HL-60 (cell line): ENCODE results near the gene PALLD.

Experiments
- DNase-seq, 2 experiments: peaks; one replicate each; pipeline ENCODE4 v3.0.0-alpha.2; 2010 to 2020; ENCODE audit warnings: low read depth in 1 of 2, low spot score in 1 of 2
- H3K27ac ChIP-seq: fragments of 250-450 bp; sonication (Bioruptor Pico); replicated peaks from 2 replicates; pipeline ENCODE4 v1.5.1; 2020; ENCODE audit warnings: mild to moderate bottlenecking, moderate library complexity
- H3K27me3 ChIP-seq: fragments of 250-450 bp; sonication (Bioruptor Pico); 2 replicates; pipeline ENCODE4 v1.5.1; 2021; ENCODE audit warnings: mild to moderate bottlenecking, moderate library complexity; ENCODE audit not compliant: insufficient read depth, poor library complexity, severe bottlenecking
- H3K4me3 ChIP-seq: replicated peaks from 2 replicates; pipeline ENCODE4 v1.5.1; 2011; ENCODE audit warnings: mild to moderate bottlenecking, control low read depth, low read length; ENCODE audit not compliant: insufficient read depth
- CTCF ChIP-seq: IDR thresholded peaks from one replicate; pipeline ENCODE4 v1.5.1; 2011; ENCODE audit warnings: low read length, control low read depth, inconsistent platforms; ENCODE audit not compliant: insufficient read depth
- GABPA ChIP-seq: IDR thresholded peaks from 2 replicates; pipeline ENCODE4 v1.6.1; 2012; ENCODE audit warnings: low read depth
- POLR2AphosphoS5 ChIP-seq: IDR thresholded peaks from 2 replicates; pipeline ENCODE4 v1.6.1; 2012; ENCODE audit warnings: low read depth
- SPI1 ChIP-seq: IDR thresholded peaks from 2 replicates; pipeline ENCODE4 v1.6.1; 2012; ENCODE audit warnings: low read depth, mild to moderate bottlenecking, borderline replicate concordance
- TF ChIP-seq, protein P1 (sequence below): IDR thresholded peaks from 2 replicates; pipeline ENCODE4 v1.6.1; 2012; ENCODE audit warnings: low read depth; ENCODE audit not compliant: insufficient replicate concordance

The PALLD gene

DNA sequence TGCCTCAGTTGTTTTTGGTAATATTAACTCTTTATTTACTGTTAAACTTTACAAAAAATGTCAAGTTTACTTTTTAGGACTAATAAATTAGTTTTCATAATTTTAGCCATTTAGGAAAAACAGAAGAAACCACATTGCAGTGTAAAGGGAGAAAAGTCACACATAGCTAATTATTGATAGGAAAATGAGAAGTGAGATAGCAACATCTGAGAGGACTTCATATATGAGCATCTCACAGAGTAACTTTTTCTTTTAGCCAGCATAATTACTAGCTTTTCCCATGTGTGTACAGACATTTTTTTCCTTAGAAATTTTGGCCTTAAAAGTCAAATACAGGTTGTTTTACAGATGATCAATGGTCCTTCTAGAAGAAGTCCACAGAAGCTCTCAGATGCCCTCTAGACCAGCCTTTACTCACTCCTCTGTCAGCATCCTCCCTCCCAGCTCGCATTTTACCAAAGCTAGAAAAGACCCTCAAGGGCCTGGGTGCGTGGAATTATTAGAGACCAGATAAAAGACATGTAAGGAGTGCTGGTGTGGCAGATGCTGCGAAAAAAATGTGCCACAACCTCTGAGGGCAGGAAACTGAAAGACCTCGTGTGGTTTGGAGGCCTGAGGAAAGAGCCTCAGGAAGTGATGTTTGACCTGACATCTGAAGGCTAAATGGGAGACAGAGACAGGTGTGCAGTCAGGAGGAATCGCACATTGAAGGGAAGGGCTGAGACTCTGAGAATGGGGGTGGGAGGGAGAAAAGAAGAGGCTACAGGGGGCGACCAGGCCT is 356.3 kb downstream of the PALLD start:
- no peaks in the 10 kb centered on the region for H3K27me3 ChIP-seq
- no peak for DNase-seq
- H3K27ac ChIP-seq = no peak overlapping the region
- H3K4me3 ChIP-seq = no peak overlapping the region
- no peak for TF ChIP-seq POLR2AphosphoS5
- TF ChIP-seq, protein P1, sequence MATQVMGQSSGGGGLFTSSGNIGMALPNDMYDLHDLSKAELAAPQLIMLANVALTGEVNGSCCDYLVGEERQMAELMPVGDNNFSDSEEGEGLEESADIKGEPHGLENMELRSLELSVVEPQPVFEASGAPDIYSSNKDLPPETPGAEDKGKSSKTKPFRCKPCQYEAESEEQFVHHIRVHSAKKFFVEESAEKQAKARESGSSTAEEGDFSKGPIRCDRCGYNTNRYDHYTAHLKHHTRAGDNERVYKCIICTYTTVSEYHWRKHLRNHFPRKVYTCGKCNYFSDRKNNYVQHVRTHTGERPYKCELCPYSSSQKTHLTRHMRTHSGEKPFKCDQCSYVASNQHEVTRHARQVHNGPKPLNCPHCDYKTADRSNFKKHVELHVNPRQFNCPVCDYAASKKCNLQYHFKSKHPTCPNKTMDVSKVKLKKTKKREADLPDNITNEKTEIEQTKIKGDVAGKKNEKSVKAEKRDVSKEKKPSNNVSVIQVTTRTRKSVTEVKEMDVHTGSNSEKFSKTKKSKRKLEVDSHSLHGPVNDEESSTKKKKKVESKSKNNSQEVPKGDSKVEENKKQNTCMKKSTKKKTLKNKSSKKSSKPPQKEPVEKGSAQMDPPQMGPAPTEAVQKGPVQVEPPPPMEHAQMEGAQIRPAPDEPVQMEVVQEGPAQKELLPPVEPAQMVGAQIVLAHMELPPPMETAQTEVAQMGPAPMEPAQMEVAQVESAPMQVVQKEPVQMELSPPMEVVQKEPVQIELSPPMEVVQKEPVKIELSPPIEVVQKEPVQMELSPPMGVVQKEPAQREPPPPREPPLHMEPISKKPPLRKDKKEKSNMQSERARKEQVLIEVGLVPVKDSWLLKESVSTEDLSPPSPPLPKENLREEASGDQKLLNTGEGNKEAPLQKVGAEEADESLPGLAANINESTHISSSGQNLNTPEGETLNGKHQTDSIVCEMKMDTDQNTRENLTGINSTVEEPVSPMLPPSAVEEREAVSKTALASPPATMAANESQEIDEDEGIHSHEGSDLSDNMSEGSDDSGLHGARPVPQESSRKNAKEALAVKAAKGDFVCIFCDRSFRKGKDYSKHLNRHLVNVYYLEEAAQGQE = no peak

- TF ChIP-seq CTCF (no peak), POLR2AphosphoS5 (no peak), SPI1 (no peak), GABPA (no peak)
- TF ChIP-seq, protein P1 = no peak
- DNase-seq = no peak
- Histone ChIP-seq H3K27me3 (no peaks in the 10 kb centered on the region), H3K27ac (no peak overlapping the region), H3K4me3 (no peak overlapping the region)
These were observed 356.9 kb downstream of the PALLD start for GRCh38 chr4:168853770-168854169.

- DNase-seq = no peak
- no peak overlapping the region for H3K27ac ChIP-seq
- H3K4me3 ChIP-seq = no peak overlapping the region
- H3K27me3 ChIP-seq = no peaks in the 10 kb centered on the region
- TF ChIP-seq CTCF (no peak), POLR2AphosphoS5 (no peak), SPI1 (no peak), GABPA (no peak)
- TF ChIP-seq, protein P1 = no peak
These were observed 357.6 kb downstream of the PALLD start for GRCh38 chr4:168854350-168854921.
